Effector memory CD8-positive, alpha-beta T cell (primary cell): Measurements from ENCODE around the gene CYP8B1.

ENCODE experiments used
- ATAC-seq: fragments of 150-1000 bp; cut with Tn5 transposase; replicated peaks from 2 replicates; pipeline ENCODE4 v1.10.0; 2021; ENCODE audit warnings: mild to moderate bottlenecking, moderate library complexity
- DNase-seq, 3 experiments: peaks; one replicate each; pipeline ENCODE4 v3.0.0; 2021
- H3K27ac Mint-ChIP-seq, 2 donors: one replicate each; pipeline ENCODE4 v1.8.0; 2022; ENCODE audit warnings: mild to moderate bottlenecking in 2 of 2, mixed read lengths in 2 of 2, moderate library complexity in 2 of 2
- H3K27me3 Mint-ChIP-seq, 2 donors: one replicate each; pipeline ENCODE4 v1.8.0; 2022; ENCODE audit warnings: mixed read lengths in 2 of 2
- H3K36me3 Mint-ChIP-seq: one replicate; pipeline ENCODE4 v1.8.0; 2022; ENCODE audit warnings: mild to moderate bottlenecking, moderate library complexity, mixed read lengths; ENCODE audit not compliant: insufficient read depth
- H3K4me1 Mint-ChIP-seq, 2 donors: one replicate each; pipeline ENCODE4 v1.8.0; 2022; ENCODE audit warnings: low read depth in 2 of 2, mixed read lengths in 2 of 2
- H3K4me3 Mint-ChIP-seq, 2 donors: one replicate each; pipeline ENCODE4 v1.8.0; 2022; ENCODE audit warnings: mild to moderate bottlenecking in 2 of 2, mixed read lengths in 2 of 2, moderate library complexity in 2 of 2
- H3K9me3 Mint-ChIP-seq, 2 donors: one replicate each; pipeline ENCODE4 v1.8.0; 2022; ENCODE audit warnings: mixed read lengths in 2 of 2

Gene CYP8B1

DNA sequence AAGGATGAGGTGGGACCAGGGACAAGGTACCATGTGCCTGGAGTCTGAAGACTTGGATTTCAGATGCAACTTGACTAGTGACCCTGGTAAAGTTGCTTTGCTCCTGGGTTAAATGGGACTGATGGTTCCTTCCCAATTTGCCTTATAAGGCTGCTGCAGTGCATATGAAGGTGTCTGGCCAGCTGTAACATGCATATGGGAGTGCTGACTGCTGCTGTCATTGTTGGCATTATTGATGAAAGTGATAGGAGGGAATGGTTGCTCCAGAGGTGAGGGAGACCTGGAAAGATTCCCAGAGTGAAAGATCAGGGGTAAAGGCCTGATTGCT is 20.5 kb downstream of the CYP8B1 start:
- no peak overlapping the region for H3K4me3 Mint-ChIP-seq
- H3K4me1 Mint-ChIP-seq = no peaks in the 10 kb centered on the region
- H3K27ac Mint-ChIP-seq = no peak overlapping the region
- H3K27me3 Mint-ChIP-seq = peaks cover 14 to 52% of the 10 kb centered on the region in 2 donors
- no peaks in the 10 kb centered on the region for H3K9me3 Mint-ChIP-seq
- no peaks in the 10 kb centered on the region for H3K36me3 Mint-ChIP-seq
- DNase-seq = no peak
- no peak for ATAC-seq

DNA sequence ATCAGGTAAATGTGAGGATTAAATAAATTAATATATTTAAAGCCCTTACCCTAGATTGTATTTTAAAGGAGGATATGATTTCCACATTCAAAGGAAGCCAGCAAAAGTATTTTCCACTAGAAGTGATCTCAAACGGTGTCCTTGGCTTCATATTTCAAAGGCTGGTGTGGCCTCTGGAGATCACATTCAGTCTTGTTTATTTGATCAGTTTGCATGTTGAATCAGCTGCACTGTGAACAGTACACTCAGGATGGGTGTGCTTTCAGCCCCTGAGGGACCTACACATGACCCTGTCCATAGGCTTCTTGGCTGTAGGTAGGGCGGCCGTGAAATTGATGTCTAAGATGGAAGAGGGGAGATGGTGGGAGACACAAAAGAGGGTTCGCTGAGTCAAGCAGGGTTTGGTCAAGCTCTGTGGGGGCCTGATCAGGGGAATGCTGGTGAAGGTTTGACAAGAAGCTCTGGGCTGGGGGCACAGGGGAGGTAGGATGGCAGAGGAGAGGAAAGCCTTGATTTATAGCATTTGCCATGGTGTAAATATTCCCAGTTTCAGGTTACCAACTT is 21.9 kb downstream of the CYP8B1 start:
- DNase-seq = no peak
- peaks cover 12 to 41% of the 10 kb centered on the region in 2 donors for H3K27me3 Mint-ChIP-seq
- H3K27ac Mint-ChIP-seq = no peak overlapping the region
- no peaks in the 10 kb centered on the region for H3K36me3 Mint-ChIP-seq
- H3K4me3 Mint-ChIP-seq = no peak overlapping the region
- H3K4me1 Mint-ChIP-seq = no peaks in the 10 kb centered on the region
- ATAC-seq = no peak
- no peaks in the 10 kb centered on the region for H3K9me3 Mint-ChIP-seq

DNA sequence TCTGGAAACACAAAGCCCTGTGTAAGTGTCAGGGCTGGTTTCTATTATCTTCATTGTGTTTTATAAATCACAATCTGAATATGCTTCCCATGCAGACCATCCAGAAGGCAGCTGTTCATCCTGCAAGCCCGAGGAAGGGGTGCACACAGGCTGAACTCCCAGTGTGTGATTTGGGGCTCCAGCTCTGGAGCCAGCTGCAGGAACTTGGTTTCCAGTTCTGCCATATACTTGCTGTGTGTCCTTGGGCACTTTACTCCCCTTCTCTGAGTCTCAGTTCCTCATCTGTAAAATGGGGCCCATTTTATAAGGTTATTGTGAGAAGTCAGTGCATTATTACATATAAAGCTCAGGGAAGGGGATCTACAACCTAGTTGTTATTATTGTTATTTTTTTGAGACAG is 22.6 kb downstream of the CYP8B1 start:
- DNase-seq (no peak), ATAC-seq (no peak)
- peaks cover 7 to 33% of the 10 kb centered on the region in 2 donors for H3K27me3 Mint-ChIP-seq
- H3K4me1 Mint-ChIP-seq = no peaks in the 10 kb centered on the region
- H3K27ac Mint-ChIP-seq = no peak overlapping the region
- H3K4me3 Mint-ChIP-seq = no peak overlapping the region
- no peaks in the 10 kb centered on the region for H3K36me3 Mint-ChIP-seq
- H3K9me3 Mint-ChIP-seq = no peaks in the 10 kb centered on the region

DNA sequence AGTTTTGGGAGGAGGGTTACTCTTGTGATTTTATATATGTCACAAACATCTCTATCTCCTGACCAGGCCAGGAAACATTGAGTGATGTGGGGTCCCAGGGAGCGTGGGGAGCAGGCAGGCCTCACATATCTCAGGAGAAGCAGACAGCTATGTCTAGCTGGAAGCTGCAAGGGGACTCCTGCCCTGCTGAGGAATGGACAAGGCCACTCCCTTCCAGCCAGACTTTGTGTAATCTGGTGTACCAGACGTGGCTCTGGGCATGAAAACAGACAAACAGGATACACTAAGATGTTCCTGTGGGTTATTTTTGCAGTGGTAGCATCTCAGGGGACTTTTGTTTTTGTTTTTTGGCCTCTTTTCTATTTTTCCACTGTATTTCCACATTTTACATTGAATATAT is 23.2 kb downstream of the CYP8B1 start:
- H3K27ac Mint-ChIP-seq = no peak overlapping the region
- H3K4me1 Mint-ChIP-seq = peaks cover 0 to 1% of the 10 kb centered on the region in 2 donors
- ATAC-seq (no peak), DNase-seq (no peak)
- no peaks in the 10 kb centered on the region for H3K36me3 Mint-ChIP-seq
- H3K9me3 Mint-ChIP-seq = no peaks in the 10 kb centered on the region
- H3K4me3 Mint-ChIP-seq = no peak overlapping the region
- peaks cover 7 to 33% of the 10 kb centered on the region in 2 donors for H3K27me3 Mint-ChIP-seq

DNA sequence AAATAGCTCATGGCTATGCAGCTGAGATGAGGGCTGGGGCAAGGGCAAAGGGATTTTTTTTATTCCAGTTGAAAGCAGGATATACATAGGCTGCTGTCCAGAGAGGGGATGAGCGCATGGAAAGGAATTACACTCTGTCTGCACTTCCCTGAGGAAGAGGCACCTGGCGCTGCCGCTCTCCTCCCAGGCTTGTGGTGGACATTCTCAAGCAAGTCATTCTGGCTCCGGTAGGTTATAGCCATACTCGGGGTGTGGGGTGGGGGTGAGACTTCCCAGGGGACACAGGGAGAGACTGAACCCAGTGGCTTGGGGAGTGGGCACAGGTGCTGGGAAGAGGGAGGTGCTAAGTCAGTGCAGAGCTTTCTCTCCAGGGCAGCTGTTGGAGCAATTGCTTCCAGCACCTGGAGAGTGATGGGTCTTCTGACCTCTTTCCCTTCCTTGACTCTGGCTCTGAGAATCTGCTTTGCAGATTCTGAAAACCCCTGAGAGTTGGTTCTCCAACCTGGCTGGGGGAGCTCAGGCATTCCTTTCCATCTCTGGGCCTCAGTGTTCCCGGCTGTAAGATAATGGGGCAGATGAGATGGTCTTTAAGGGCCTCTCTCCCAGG is 24.3 kb downstream of the CYP8B1 start:
- peaks cover 7 to 27% of the 10 kb centered on the region in 2 donors for H3K27me3 Mint-ChIP-seq
- DNase-seq = no peak
- H3K27ac Mint-ChIP-seq = no peak overlapping the region
- no peaks in the 10 kb centered on the region for H3K36me3 Mint-ChIP-seq
- H3K4me3 Mint-ChIP-seq = no peak overlapping the region
- H3K4me1 Mint-ChIP-seq = peaks cover 6 to 11% of the 10 kb centered on the region in 2 donors
- no peak for ATAC-seq
- H3K9me3 Mint-ChIP-seq = no peaks in the 10 kb centered on the region

DNA sequence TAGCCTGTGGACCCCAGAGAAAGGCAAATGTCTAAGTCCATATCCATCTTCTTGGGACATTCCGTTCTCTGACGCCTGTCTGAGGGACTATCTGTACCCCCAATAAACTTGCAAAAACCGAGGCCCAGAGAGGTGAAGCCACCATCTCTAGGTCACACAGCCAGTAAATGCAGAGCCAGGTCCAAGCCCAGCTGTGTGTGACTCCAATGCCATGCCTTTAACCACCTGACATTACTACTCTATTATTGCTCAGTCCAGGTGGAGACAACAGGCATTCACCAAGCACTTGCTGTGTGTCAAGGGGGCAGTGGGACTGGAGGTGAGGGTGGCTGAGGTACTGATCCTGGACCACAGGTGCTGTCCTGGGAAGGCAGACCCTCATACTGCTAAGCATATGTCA is 25.4 kb downstream of the CYP8B1 start:
- Mint-ChIP-seq H3K27me3 (peaks cover 3 to 21% of the 10 kb centered on the region in 2 donors), H3K4me3 (no peak overlapping the region)

DNA sequence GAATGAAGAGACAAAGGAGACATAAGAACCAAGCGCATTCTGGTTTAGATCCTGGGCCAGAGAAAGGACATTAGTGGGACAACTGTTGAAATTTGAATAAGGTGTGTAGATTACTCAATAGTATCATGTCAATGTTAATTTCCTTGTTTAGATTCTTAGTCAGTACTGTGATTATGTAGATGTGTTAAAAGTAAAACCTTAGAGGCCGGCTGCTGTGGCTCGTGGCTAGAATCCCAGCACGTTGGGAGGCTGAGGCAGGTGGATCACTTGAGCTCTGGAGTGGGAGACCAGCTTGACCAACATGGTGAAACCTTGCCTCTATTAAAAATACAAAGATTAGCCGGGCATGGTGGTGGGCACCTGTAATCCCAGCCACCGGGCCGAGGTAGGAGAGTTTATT is 26.7 kb downstream of the CYP8B1 start:
- peaks cover 6 to 11% of the 10 kb centered on the region in 2 donors for H3K4me1 Mint-ChIP-seq
- DNase-seq (no peak), ATAC-seq (no peak)
- peaks cover 0 to 12% of the 10 kb centered on the region in 2 donors for H3K27me3 Mint-ChIP-seq
- H3K4me3 Mint-ChIP-seq = no peak overlapping the region
- no peak overlapping the region for H3K27ac Mint-ChIP-seq
- H3K9me3 Mint-ChIP-seq = no peaks in the 10 kb centered on the region
- H3K36me3 Mint-ChIP-seq = no peaks in the 10 kb centered on the region

More for the DNA sequence above, 25.4 kb downstream of the CYP8B1 start:
- no peak overlapping the region for H3K27ac Mint-ChIP-seq
- DNase-seq = no peak
- peaks cover 6 to 11% of the 10 kb centered on the region in 2 donors for H3K4me1 Mint-ChIP-seq
- no peak for ATAC-seq
- no peaks in the 10 kb centered on the region for H3K36me3 Mint-ChIP-seq
- H3K9me3 Mint-ChIP-seq = no peaks in the 10 kb centered on the region

DNA sequence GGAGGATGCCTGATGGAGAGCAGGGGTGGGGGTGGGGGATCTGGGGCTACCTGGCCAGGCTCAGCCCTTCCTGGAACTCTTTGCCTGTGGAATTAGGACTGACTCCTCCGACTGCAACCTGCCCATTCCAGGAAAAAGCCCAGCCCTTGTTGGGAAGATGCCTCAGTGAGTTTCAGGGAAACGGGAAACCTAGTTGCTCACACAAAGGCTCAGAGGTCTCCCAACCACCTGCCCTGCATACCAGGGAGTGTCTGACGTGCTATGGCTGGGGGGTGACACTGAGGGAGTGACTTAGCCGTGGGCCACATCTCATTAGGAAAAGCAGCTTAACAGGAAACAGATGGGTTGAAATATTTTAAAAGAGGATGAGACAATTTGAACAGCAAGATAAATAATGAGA is 27.9 kb downstream of the CYP8B1 start:
- H3K4me3 Mint-ChIP-seq = no peak overlapping the region
- no peaks in the 10 kb centered on the region for H3K36me3 Mint-ChIP-seq

DNA sequence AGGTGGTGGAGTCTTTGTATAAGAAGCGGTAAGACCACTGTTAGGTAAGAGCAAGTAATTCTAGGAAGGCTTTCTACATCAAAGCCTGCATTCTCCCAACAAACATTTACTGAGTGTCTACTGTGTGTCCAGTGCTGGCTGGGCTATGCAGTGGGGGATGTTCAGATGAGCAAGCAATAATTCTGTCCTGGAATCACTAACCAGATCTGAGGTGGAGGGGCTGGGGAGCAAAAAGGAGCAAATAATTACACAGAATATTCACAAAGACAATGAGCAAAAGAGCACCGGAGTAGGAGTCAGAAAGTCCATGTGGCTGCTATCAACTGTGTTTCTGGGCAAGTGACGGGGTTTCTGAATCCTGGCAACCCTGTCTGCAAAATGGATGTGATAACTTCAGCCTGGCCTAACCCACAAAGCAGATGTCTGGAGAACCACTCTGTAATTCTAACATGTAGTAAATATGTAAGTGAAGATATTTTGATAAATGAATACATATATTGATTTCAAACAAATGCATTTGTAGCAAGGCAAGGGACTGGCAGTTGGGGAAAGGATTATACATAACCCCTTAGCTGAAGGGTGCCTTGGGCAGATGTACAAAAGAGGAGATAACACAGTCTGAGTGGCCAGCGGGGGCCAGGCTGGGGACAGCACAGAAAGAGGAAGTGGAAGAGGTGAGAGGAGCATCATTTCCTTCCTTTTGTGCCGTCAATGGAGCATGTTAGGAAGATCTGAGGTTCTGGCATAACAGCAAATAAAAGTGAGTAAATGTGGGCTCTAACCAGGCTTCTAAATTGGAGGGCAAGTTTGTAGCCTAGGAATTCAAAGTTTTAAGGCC is 28.8 kb downstream of the CYP8B1 start:
- Mint-ChIP-seq H3K9me3 (no peaks in the 10 kb centered on the region), H3K4me3 (peak overlapping the region; percentile 1 to 19), H3K27me3 (peaks cover 0 to 7% of the 10 kb centered on the region in 2 donors), H3K36me3 (no peaks in the 10 kb centered on the region), H3K4me1 (peaks cover 6 to 11% of the 10 kb centered on the region in 2 donors), H3K27ac (peak overlapping the region; percentile 15 to 35)
- ATAC-seq (peak; percentile 64), DNase-seq (no peak)

More for the DNA sequence above, 27.9 kb downstream of the CYP8B1 start:
- peaks cover 6 to 11% of the 10 kb centered on the region in 2 donors for H3K4me1 Mint-ChIP-seq
- ATAC-seq (no peak), DNase-seq (no peak)
- H3K27me3 Mint-ChIP-seq = peaks cover 0 to 7% of the 10 kb centered on the region in 2 donors
- H3K27ac Mint-ChIP-seq = peak overlapping the region; percentile 15 to 35
- H3K9me3 Mint-ChIP-seq = no peaks in the 10 kb centered on the region

DNA sequence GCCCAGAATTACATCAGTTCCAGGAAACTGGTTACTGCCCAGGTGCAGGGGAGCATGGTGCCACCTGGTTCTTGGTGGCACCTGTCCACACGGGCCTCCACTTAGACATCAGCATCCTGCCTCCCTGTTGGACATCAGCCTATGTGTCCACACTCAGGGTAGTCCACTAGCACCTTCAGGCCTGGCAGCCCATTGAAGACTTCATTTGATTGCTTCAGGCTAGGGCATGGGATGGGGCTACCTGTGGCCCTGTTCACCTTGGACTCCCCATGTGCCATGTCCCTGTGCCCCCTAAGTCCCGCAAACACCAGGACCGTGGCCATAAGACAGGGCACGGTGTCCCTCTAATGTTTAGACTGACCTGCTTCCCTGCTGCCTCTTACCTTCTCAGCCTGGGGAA is 30.9 kb downstream of the CYP8B1 start:
- DNase-seq (no peak), ATAC-seq (no peak)
- Mint-ChIP-seq H3K36me3 (no peaks in the 10 kb centered on the region), H3K27ac (no peak overlapping the region), H3K4me3 (no peak overlapping the region), H3K4me1 (peaks cover 6 to 11% of the 10 kb centered on the region in 2 donors), H3K9me3 (no peaks in the 10 kb centered on the region), H3K27me3 (no peaks in the 10 kb centered on the region)

DNA sequence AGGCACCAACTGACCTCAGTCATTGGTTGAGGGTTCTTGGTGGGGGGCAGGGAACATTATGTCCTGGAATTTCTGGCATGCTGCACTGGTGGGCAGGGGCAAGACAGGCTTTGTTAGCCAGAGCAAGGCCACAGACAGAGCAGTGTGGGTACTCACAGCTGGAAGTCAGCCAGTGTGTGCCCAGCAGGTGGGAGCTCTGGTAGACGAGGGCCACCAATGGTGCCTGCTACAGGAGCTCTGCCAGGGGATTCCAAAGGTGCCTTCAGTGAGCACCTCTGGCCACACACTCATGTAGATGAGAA is 31.3 kb downstream of the CYP8B1 start:
- no peak overlapping the region for H3K4me3 Mint-ChIP-seq
- DNase-seq (no peak), ATAC-seq (no peak)
- no peaks in the 10 kb centered on the region for H3K36me3 Mint-ChIP-seq
- H3K27me3 Mint-ChIP-seq = peaks cover 0 to 2% of the 10 kb centered on the region in 2 donors
- peaks cover 6 to 11% of the 10 kb centered on the region in 2 donors for H3K4me1 Mint-ChIP-seq
- H3K27ac Mint-ChIP-seq = no peak overlapping the region
- no peaks in the 10 kb centered on the region for H3K9me3 Mint-ChIP-seq

DNA sequence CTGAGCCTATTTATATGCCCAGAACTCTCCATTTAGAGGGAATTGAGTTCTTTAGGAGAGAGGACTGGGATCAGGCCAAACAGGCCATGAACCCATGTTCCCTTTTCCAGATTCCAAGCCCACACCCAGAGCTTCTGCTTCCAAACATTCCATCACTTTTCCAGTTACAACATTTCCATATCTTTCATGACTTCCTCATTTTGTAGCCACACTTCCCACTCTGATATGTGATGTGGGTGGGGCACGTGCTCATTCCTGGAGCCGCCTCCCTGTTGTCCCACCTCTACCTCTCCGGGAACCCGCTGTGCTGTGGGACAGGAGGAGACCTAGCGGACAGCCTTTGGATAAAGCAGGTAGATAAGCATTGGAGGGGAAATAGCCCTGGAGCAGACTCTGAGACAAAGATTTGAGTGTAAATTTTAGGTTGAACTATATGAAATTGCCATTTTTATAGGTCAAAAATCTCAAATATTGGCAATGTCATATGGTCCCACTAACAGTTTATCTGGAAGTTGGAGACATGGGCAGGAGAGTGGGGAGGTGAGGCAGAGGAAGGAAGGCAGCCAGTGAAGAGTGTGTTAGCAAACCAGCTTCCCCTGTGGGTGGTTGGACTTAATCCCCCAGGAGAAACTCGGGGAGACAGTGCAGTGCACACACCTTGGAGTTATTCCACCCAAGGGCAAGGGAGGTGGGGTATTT is 31.8 kb downstream of the CYP8B1 start:
- Mint-ChIP-seq H3K4me1 (peaks cover 6 to 11% of the 10 kb centered on the region in 2 donors), H3K27me3 (peaks cover 0 to 7% of the 10 kb centered on the region in 2 donors), H3K9me3 (no peaks in the 10 kb centered on the region), H3K36me3 (no peaks in the 10 kb centered on the region), H3K4me3 (no peak overlapping the region), H3K27ac (no peak overlapping the region)
- ATAC-seq (no peak), DNase-seq (no peak)

DNA sequence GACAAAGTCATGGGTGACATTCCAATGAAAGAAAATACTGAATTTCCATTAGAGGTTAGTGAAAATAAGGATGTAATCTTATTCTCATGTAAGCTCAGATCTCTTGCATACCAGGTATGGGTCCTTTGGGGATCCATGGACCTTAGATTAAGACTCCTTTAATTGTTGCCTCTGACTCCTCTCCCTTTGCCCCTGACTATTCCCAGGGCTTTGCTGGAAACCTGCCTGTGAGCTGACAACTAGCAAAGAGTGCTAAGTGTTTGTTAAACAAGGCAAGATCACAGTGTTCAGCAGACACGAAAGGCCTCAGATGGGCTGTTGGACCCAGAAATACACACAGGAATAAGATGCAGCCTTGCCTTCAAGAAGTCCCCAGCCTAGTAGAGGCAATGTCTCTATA is 34.3 kb downstream of the CYP8B1 start:
- Mint-ChIP-seq H3K36me3 (no peaks in the 10 kb centered on the region), H3K9me3 (no peaks in the 10 kb centered on the region), H3K27ac (no peak overlapping the region), H3K4me3 (no peak overlapping the region), H3K4me1 (no peaks in the 10 kb centered on the region), H3K27me3 (peaks cover 0 to 12% of the 10 kb centered on the region in 2 donors)
- no peak for ATAC-seq
- DNase-seq = no peak
